ENCODE measurements around the gene PPM1G.

GRCh38 chr2:27420996-27421395 is 11.6 kb upstream of the PPM1G start:
- TF ChIP-seq CTCF (IDR thresholded peaks at IDR 0.05; ENCODE audit: borderline replicate concordance, extremely low read depth, low read length, poor library complexity, severe bottlenecking) (no peak), EZH2 (IDR thresholded peaks at IDR 0.05; ENCODE audit: borderline replicate concordance, low read depth, low read length, severe bottlenecking) (no peak)

All from DND-41 (cell line).